HG03342 (cell line): ENCODE results near the gene PIGL.
"Not testable (repeated sequence)": the region's sequence is repeated elsewhere in the genome, so short reads cannot be mapped to it uniquely, and the experiment has no call there.

Experiments
- ATAC-seq: cut with Tn5 transposase; IDR thresholded peaks from one replicate; pipeline ENCODE4 v1.9.1; 2021; ENCODE audit warnings: mild to moderate bottlenecking, moderate library complexity; ENCODE audit not compliant: unreplicated experiment

Gene PIGL

GRCh38 chr17:16217002-16217635, at the start of gene PIGL:
PIGL (plus strand) TSS chr17:16217210; CDS start chr17:16217227, 17 bp downstream.
- no peak for ATAC-seq

GRCh38 chr17:16171613-16172012, 45.4 kb upstream of the PIGL start:
- ATAC-seq, result no peak

- no peak for ATAC-seq
These were observed 38.2 kb upstream of the PIGL start for GRCh38 chr17:16178836-16179235.

GRCh38 chr17:16181581-16181980, 35.4 kb upstream of the PIGL start:
- no peak for ATAC-seq

GRCh38 chr17:16187642-16188041, 29.4 kb upstream of the PIGL start:
- no peak for ATAC-seq

- no peak for ATAC-seq
These were observed 27.1 kb upstream of the PIGL start for GRCh38 chr17:16189791-16190348.

GRCh38 chr17:16190703-16191360, 26.2 kb upstream of the PIGL start:
- no peak for ATAC-seq

- no peak for ATAC-seq
These were observed 25.4 kb upstream of the PIGL start for GRCh38 chr17:16191604-16192003.

- not testable (repeated sequence) for ATAC-seq
These were observed 22.6 kb upstream of the PIGL start for GRCh38 chr17:16194307-16194835.

- no peak for ATAC-seq
These were observed 19.7 kb upstream of the PIGL start for GRCh38 chr17:16197276-16197675.

GRCh38 chr17:16199093-16199492, 17.9 kb upstream of the PIGL start:
- no peak for ATAC-seq

GRCh38 chr17:16201693-16202131, 15.3 kb upstream of the PIGL start:
- not testable (repeated sequence) for ATAC-seq

- ATAC-seq, result not testable (repeated sequence)
These were observed 14.2 kb upstream of the PIGL start for GRCh38 chr17:16202554-16203500.

- ATAC-seq, result not testable (repeated sequence)
These were observed 12.2 kb upstream of the PIGL start for GRCh38 chr17:16204763-16205162.

- no peak for ATAC-seq
These were observed 5.4 kb upstream of the PIGL start for GRCh38 chr17:16211590-16211989.

GRCh38 chr17:16212793-16213192, 4.2 kb upstream of the PIGL start:
- ATAC-seq, result no peak

GRCh38 chr17:16214190-16215001, 2.6 kb upstream of the PIGL start:
- ATAC-seq, result no peak

GRCh38 chr17:16215002-16215272, 2.1 kb upstream of the PIGL start:
- peak; percentile 43 for ATAC-seq

- ATAC-seq, result peak; percentile 74
These were observed 1.6 kb upstream of the PIGL start, which contains the start of gene NCOR1 for GRCh38 chr17:16215273-16215964. NCOR1 (minus strand) TSS chr17:16215534; CDS start chr17:16194569, 20,965 bp downstream.

- ATAC-seq, result no peak
These were observed 1.1 kb upstream of the PIGL start for GRCh38 chr17:16215965-16216316.
